ENCODE measurements around the gene ZNF319. TPM values are rescaled to one million over a fixed set of nuclear protein-coding genes. Genes with fewer than 3 reads are reported as not detected.
A peak's percentile ranks its signal among the peaks of the same experiment; 100 is the strongest.

Gene ZNF319
- total and polyA plus RNA-seq, 2 donors from 2014 or later: 2.9 to 10.9 TPM

- no peak for TF ChIP-seq CTCF (IDR thresholded peaks at IDR 0.05; ENCODE audit: borderline replicate concordance, extremely low read depth, insufficient read depth)
- Histone ChIP-seq H3K36me3 (ENCODE audit: control insufficient read depth in 2 of 3, insufficient read depth in 3 of 3, low read length in 3 of 3) (no peaks in the 10 kb centered on the region), H3K9ac (ENCODE audit: low read length in 3 of 3) (no peak overlapping the region), H3K9me3 (ENCODE audit: control insufficient read depth in 2 of 3, insufficient read depth in 1 of 3, low read length in 3 of 3) (no peaks in the 10 kb centered on the region), H3K4me1 (ENCODE audit: control insufficient read depth in 2 of 3, insufficient read depth in 2 of 3, low read depth in 1 of 3, low read length in 3 of 3) (peaks cover 3 to 12% (median 6%) of the 10 kb centered on the region in 3 donors), H3K4me3 (ENCODE audit: low read length in 3 of 3) (no peak overlapping the region), H3K27ac (ENCODE audit: low read depth in 2 of 2, low read length in 2 of 2) (no peak overlapping the region), H3K27me3 (ENCODE audit: control insufficient read depth, insufficient read depth, low read length) (no peaks in the 10 kb centered on the region)
- FAIRE-seq: no peak
- intact Hi-C loops (cut with DNase I): loop anchor here (10.0 kb wide), 1 partner anchor 102 kb away; the partner anchor contains the start of gene CFAP20
- peak in 4 of 5 donors; percentile 14 to 84 (median 48) for DNase-seq
These were observed 22.3 kb upstream of the ZNF319 start for GRCh38 chr16:58022601-58023371.

- Histone ChIP-seq H3K27me3 (ENCODE audit: control insufficient read depth, insufficient read depth, low read length) (no peaks in the 10 kb centered on the region), H3K36me3 (ENCODE audit: control insufficient read depth in 2 of 3, insufficient read depth in 3 of 3, low read length in 3 of 3) (no peaks in the 10 kb centered on the region), H3K4me3 (ENCODE audit: low read length in 3 of 3) (no peak overlapping the region), H3K9ac (ENCODE audit: low read length in 3 of 3) (no peak overlapping the region), H3K27ac (ENCODE audit: low read depth in 2 of 2, low read length in 2 of 2) (no peak overlapping the region), H3K4me1 (ENCODE audit: control insufficient read depth in 2 of 3, insufficient read depth in 2 of 3, low read depth in 1 of 3, low read length in 3 of 3) (peaks cover 3 to 11% (median 5%) of the 10 kb centered on the region in 3 donors), H3K9me3 (ENCODE audit: control insufficient read depth in 2 of 3, insufficient read depth in 1 of 3, low read length in 3 of 3) (no peaks in the 10 kb centered on the region)
- peak in 1 of 5 donors; percentile 66 for DNase-seq
- FAIRE-seq: no peak
- intact Hi-C loops (cut with DNase I): loop anchor here (10.0 kb wide), 1 partner anchor 103 kb away; the partner anchor contains the start of gene CFAP20
- no peak for TF ChIP-seq CTCF (IDR thresholded peaks at IDR 0.05; ENCODE audit: borderline replicate concordance, extremely low read depth, insufficient read depth)
These were observed 21.4 kb upstream of the ZNF319 start for GRCh38 chr16:58021661-58022551.

GRCh38 chr16:58020628-58021521 lies 20.4 kb upstream of the ZNF319 start:
- Histone ChIP-seq H3K36me3 (ENCODE audit: control insufficient read depth in 2 of 3, insufficient read depth in 3 of 3, low read length in 3 of 3) (no peaks in the 10 kb centered on the region), H3K9me3 (ENCODE audit: control insufficient read depth in 2 of 3, insufficient read depth in 1 of 3, low read length in 3 of 3) (no peaks in the 10 kb centered on the region), H3K27ac (ENCODE audit: low read depth in 2 of 2, low read length in 2 of 2) (no peak overlapping the region), H3K9ac (ENCODE audit: low read length in 3 of 3) (no peak overlapping the region), H3K27me3 (ENCODE audit: control insufficient read depth, insufficient read depth, low read length) (no peaks in the 10 kb centered on the region), H3K4me1 (ENCODE audit: control insufficient read depth in 2 of 3, insufficient read depth in 2 of 3, low read depth in 1 of 3, low read length in 3 of 3) (peaks cover 3 to 11% (median 5%) of the 10 kb centered on the region in 3 donors), H3K4me3 (ENCODE audit: low read length in 3 of 3) (no peak overlapping the region)
- intact Hi-C loops (cut with DNase I): loop anchor here (10.0 kb wide), 1 partner anchor 104 kb away; the partner anchor contains the start of gene CFAP20
- TF ChIP-seq CTCF (IDR thresholded peaks at IDR 0.05; ENCODE audit: borderline replicate concordance, extremely low read depth, insufficient read depth): peak; percentile 72
- FAIRE-seq (no peak), DNase-seq (peak; percentile 53 to 84 (median 67))
